Colonic mucosa (tissue), 4 donors: ENCODE results near the gene DTX1. TPM values are rescaled to one million over a fixed set of nuclear protein-coding genes. Genes with fewer than 3 reads are reported as not detected.

Experiments
- DNase-seq: peaks from one replicate; pipeline ENCODE4 v3.0.0-alpha.2; 2020
- H3K27ac ChIP-seq: fragments of 200-600 bp; one replicate; pipeline ENCODE4 v1.8.0; 2021
- H3K27me3 ChIP-seq: fragments of 200-600 bp; one replicate; pipeline ENCODE4 v1.8.0; 2021
- H3K36me3 ChIP-seq: fragments of 200-600 bp; one replicate; pipeline ENCODE4 v1.8.0; 2021
- H3K4me1 ChIP-seq: fragments of 200-600 bp; one replicate; pipeline ENCODE4 v1.8.0; 2021; ENCODE audit warnings: mild to moderate bottlenecking
- H3K4me3 ChIP-seq: fragments of 200-600 bp; one replicate; pipeline ENCODE4 v1.8.0; 2021
- H3K9ac ChIP-seq, 2 donors: one replicate each; pipeline ENCODE4 v1.7.0; 2013; ENCODE audit warnings: control low read depth in 2 of 2, low read depth in 2 of 2, low read length in 2 of 2
- H3K9me3 ChIP-seq: fragments of 200-600 bp; one replicate; pipeline ENCODE4 v1.8.0; 2021
- CTCF ChIP-seq: fragments of 200-600 bp; IDR thresholded peaks from one replicate; pipeline ENCODE4 v1.8.0; 2022; ENCODE audit warnings: antibody characterized with exemption, mild to moderate bottlenecking
- intact Hi-C: fragments of 100-400 bp; cut with DNase I; formaldehyde crosslinking; loops from one replicate; pipeline ENCODE4 v1.14.1; 2022
- total RNA-seq, 2 donors: library from RNA; stranded (reverse); fragmentation: NEBNext Ultra II Directional in 1 of 2; extraction: Animal tissue kit (Norgen Biotek cat#: 25700) in 1 of 2; gene quantifications; one replicate each; pipeline ENCODE4 v1.2.1, GENCODE V29; 2021
- donor health status: healthy.
- donor health status: DM: no; HTN: no; CAD: no.
- donor health status: DM: no; HTN: no; CAD: no.

DTX1 gene
- total RNA-seq, 2 donors from 2014 or later, result 0.82 to 1.3 TPM

- H3K36me3 ChIP-seq, result no peaks in the 10 kb centered on the region
- DNase-seq, result no peak
- H3K27ac ChIP-seq, result no peak overlapping the region
- no peak overlapping the region for H3K9ac ChIP-seq
- intact Hi-C loops, result loop anchor here (5.0 kb wide), 1 partner anchor 97 kb away; no protein-coding TSS in a partner anchor
- no peaks in the 10 kb centered on the region for H3K4me1 ChIP-seq
- no peak for TF ChIP-seq CTCF
- H3K9me3 ChIP-seq, result no peaks in the 10 kb centered on the region
- no peak overlapping the region for H3K4me3 ChIP-seq
- H3K27me3 ChIP-seq, result peaks cover 25% of the 10 kb centered on the region
These were observed 1.5 kb upstream of the DTX1 start for GRCh38 chr12:113054948-113055486.

DNA sequence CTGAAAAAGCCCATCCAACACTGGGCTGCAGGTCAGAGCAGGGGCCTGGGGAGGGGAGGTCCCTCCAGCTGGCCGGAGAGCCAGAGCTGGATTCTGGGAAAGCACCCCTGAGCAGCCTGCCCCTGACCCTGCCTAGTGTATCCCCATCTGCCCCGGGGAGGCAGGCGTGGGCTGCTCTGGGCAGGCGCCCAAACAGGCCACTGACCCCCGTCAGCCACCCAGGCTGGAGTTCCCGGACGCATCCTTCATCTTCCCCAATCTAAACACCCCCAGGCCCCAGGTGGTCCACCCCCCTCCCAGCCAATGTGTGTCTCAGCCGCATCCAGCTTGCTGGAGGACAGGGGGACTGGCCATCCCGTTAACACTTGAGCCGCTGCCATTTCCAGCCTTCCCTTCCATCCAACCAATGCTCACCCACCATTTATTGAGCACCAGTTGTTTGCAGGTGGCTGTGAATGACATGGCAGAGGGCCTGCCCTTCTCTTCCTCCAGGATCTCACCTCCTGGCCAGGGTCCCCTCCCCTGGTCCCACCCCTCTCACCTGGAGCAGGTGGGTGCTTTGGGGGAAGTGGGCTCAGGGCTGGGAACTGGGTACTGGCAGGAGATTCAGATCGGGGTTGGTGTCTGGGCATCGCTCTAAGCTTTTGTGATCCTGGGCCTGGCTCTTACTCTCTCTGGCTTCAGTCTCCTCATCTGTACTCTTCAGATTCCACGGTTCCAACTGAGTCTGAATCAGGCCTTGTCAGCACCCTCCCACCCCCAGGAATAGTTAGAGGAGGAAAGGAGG, 743 bp upstream of the DTX1 start:
- Histone ChIP-seq H3K27me3 (peaks cover 25% of the 10 kb centered on the region), H3K27ac (no peak overlapping the region), H3K4me3 (peak overlapping the region; percentile 41), H3K4me1 (no peaks in the 10 kb centered on the region), H3K9me3 (no peaks in the 10 kb centered on the region), H3K9ac (no peak overlapping the region), H3K36me3 (no peaks in the 10 kb centered on the region)
- DNase-seq, result no peak
- intact Hi-C loops, result no loop called here
- TF ChIP-seq CTCF, result no peak

GRCh38 chr12:113056381-113056630, 224 bp upstream of the DTX1 start:
- DNase-seq, result no peak
- no peak for TF ChIP-seq CTCF
- no peaks in the 10 kb centered on the region for H3K9me3 ChIP-seq
- intact Hi-C loops, result no loop called here
- peaks cover 25% of the 10 kb centered on the region for H3K27me3 ChIP-seq
- H3K4me1 ChIP-seq, result no peaks in the 10 kb centered on the region
- peak overlapping the region; percentile 41 for H3K4me3 ChIP-seq
- H3K27ac ChIP-seq, result no peak overlapping the region
- no peak overlapping the region for H3K9ac ChIP-seq
- no peaks in the 10 kb centered on the region for H3K36me3 ChIP-seq

DNA sequence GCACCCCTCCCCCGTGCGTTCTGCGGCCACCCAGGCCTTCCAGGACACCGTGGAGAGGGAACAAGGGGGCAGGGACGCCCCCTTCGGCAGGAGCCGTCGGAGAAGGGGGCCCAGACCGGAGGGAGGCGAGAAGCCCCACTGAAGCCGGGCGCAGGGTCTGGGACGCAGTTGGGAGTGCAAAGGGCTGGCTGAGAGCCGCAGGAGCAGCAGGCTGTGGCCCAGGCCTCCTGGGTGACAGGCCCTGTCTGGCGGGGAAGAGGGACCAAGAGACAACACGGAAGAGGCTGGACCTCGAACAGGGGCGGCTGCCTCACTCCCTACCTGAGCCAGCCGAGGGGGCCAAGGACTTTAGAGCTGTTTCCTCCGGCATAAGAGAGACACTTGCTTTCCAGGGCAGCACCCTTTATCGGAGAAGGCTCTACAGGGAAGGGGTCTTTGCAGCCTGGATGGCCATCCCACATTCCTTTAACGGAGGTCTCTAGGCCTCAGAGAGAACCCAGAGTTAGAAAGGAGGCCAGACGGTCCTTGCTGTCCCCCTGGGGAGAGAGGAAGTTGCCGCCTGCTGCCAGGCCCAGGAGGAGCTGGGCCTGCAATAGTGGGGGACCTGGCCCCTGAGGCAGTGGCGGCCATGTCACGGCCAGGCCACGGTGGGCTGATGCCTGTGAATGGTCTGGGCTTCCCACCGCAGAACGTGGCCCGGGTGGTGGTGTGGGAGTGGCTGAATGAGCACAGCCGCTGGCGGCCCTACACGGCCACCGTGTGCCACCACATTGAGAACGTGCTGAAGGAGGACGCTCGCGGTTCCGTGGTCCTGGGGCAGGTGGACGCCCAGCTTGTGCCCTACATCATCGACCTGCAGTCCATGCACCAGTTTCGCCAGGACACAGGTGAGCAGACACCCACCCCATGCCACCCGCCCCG, 1.3 kb downstream of the DTX1 start:
- DNase-seq, result no peak
- intact Hi-C loops, result no loop called here
- no peaks in the 10 kb centered on the region for H3K9me3 ChIP-seq
- no peak overlapping the region for H3K27ac ChIP-seq
- H3K4me3 ChIP-seq, result peak overlapping the region; percentile 41
- TF ChIP-seq CTCF, result no peak
- peaks cover 25% of the 10 kb centered on the region for H3K27me3 ChIP-seq
- no peak overlapping the region for H3K9ac ChIP-seq
- H3K4me1 ChIP-seq, result no peaks in the 10 kb centered on the region
- no peaks in the 10 kb centered on the region for H3K36me3 ChIP-seq

- DNase-seq, result no peak
- no peak for TF ChIP-seq CTCF
- intact Hi-C loops, result no loop called here
- Histone ChIP-seq H3K36me3 (no peaks in the 10 kb centered on the region), H3K9ac (no peak overlapping the region), H3K9me3 (no peaks in the 10 kb centered on the region), H3K4me3 (no peak overlapping the region), H3K4me1 (no peaks in the 10 kb centered on the region), H3K27ac (no peak overlapping the region), H3K27me3 (peaks cover 25% of the 10 kb centered on the region)
These were observed 2.0 kb downstream of the DTX1 start for GRCh38 chr12:113058553-113058952.
